NCI-H128 (cell line): ENCODE measurements around the gene PTHLH.

Experiments
- DNase-seq: peaks from one replicate; lab custom pipeline; 2025; ENCODE audit not compliant: unreplicated experiment; lab: John Stamatoyannopoulos, UW

The PTHLH gene

GRCh38 chr12:27975222-27976136 is 2.9 kb upstream of the PTHLH start:
- DNase-seq: no peak

GRCh38 chr12:27974735-27975221 is 2.2 kb upstream of the PTHLH start:
- DNase-seq: no peak

GRCh38 chr12:27973487-27973890 is 956 bp upstream of the PTHLH start:
- no peak for DNase-seq

GRCh38 chr12:27971606-27972005 is 927 bp downstream of the PTHLH start:
- no peak for DNase-seq

GRCh38 chr12:27971121-27971489 is 1.4 kb downstream of the PTHLH start:
- DNase-seq: no peak

- DNase-seq: no peak
These were observed 2.0 kb downstream of the PTHLH start for GRCh38 chr12:27970401-27971120.

GRCh38 chr12:27969624-27970400 is 2.7 kb downstream of the PTHLH start:
- DNase-seq: no peak

- DNase-seq: no peak
These were observed 3.4 kb downstream of the PTHLH start for GRCh38 chr12:27968972-27969623.

- no peak for DNase-seq
These were observed 4.9 kb downstream of the PTHLH start for GRCh38 chr12:27967551-27968054.

- DNase-seq: no peak
These were observed 5.7 kb downstream of the PTHLH start for GRCh38 chr12:27966870-27967269.

GRCh38 chr12:27965966-27966365 is 6.6 kb downstream of the PTHLH start:
- no peak for DNase-seq

- no peak for DNase-seq
These were observed 7.1 kb downstream of the PTHLH start for GRCh38 chr12:27965411-27965810.

GRCh38 chr12:27964123-27964522 is 8.4 kb downstream of the PTHLH start:
- DNase-seq: no peak

- DNase-seq: no peak
These were observed 11.7 kb downstream of the PTHLH start for GRCh38 chr12:27960821-27961220.

- no peak for DNase-seq
These were observed 13.9 kb downstream of the PTHLH start for GRCh38 chr12:27958675-27959074.

- DNase-seq: no peak
These were observed 15.2 kb downstream of the PTHLH start for GRCh38 chr12:27957366-27957765.

GRCh38 chr12:27953817-27954216 is 18.7 kb downstream of the PTHLH start:
- DNase-seq: no peak

GRCh38 chr12:27953348-27953747 is 19.2 kb downstream of the PTHLH start:
- DNase-seq: no peak

GRCh38 chr12:27952510-27952909 is 20.0 kb downstream of the PTHLH start:
- DNase-seq: no peak

GRCh38 chr12:27951898-27952297 is 20.6 kb downstream of the PTHLH start:
- no peak for DNase-seq

GRCh38 chr12:27946421-27946820 is 26.1 kb downstream of the PTHLH start:
- no peak for DNase-seq
